Natural killer cell (primary cell): ENCODE measurements around the gene PRKAR1A. TPM values are rescaled to one million over a fixed set of nuclear protein-coding genes. Genes with fewer than 3 reads are reported as not detected.
"Not testable (repeated sequence)": the region's sequence is repeated elsewhere in the genome, so short reads cannot be mapped to it uniquely, and the experiment has no call there.

Experiments used
- ATAC-seq, 3 donors: fragments of 150-1000 bp in 2 of 3; fragments of 200-7000 bp in 1 of 3; cut with Tn5 transposase; 1 replicate in 1 of 3; 2 replicates in 2 of 3; pipeline ENCODE4 v1.10.0; 2021; ENCODE audit warnings: mild to moderate bottlenecking in 2 of 3, moderate library complexity in 2 of 3
- DNase-seq, 2 donors: peaks; one replicate each; pipeline versions ENCODE4 v3.0.0 to v3.0.0-alpha.2; 2013 to 2021; ENCODE audit warnings: mixed read lengths in 1 of 2
- H3K27ac ChIP-seq: one replicate; pipeline ENCODE4 v1.5.1; 2013; ENCODE audit warnings: mild to moderate bottlenecking, low read length
- H3K27me3 ChIP-seq: one replicate; pipeline ENCODE4 v1.6.1; 2013; ENCODE audit warnings: low read length; ENCODE audit not compliant: control insufficient read depth, insufficient read depth
- H3K36me3 ChIP-seq: one replicate; pipeline ENCODE4 v1.6.1; 2013; ENCODE audit warnings: low read length; ENCODE audit not compliant: control insufficient read depth, insufficient read depth
- H3K4me1 ChIP-seq: one replicate; pipeline ENCODE4 v1.6.1; 2013; ENCODE audit warnings: low read length; ENCODE audit not compliant: control insufficient read depth, insufficient read depth
- H3K4me3 ChIP-seq: one replicate; pipeline ENCODE4 v1.5.1; 2013; ENCODE audit warnings: low read length
- H3K9me3 ChIP-seq: one replicate; pipeline ENCODE4 v1.6.1; 2013; ENCODE audit warnings: low read length; ENCODE audit not compliant: control insufficient read depth, insufficient read depth
- H3K27ac Mint-ChIP-seq, 2 donors: one replicate each; pipeline ENCODE4 v1.8.0; 2022; ENCODE audit warnings: mild to moderate bottlenecking in 2 of 2, mixed read lengths in 2 of 2, moderate library complexity in 1 of 2
- H3K27me3 Mint-ChIP-seq, 2 donors: one replicate each; pipeline ENCODE4 v1.8.0; 2022; ENCODE audit warnings: low read depth in 2 of 2, mixed read lengths in 2 of 2
- H3K36me3 Mint-ChIP-seq: one replicate; pipeline ENCODE4 v1.8.0; 2022; ENCODE audit warnings: mixed read lengths
- H3K4me1 Mint-ChIP-seq, 2 donors: one replicate each; pipeline ENCODE4 v1.8.0; 2022; ENCODE audit warnings: mixed read lengths in 2 of 2
- H3K4me3 Mint-ChIP-seq: one replicate; pipeline ENCODE4 v1.8.0; 2022; ENCODE audit warnings: mild to moderate bottlenecking, moderate library complexity, mixed read lengths
- H3K9me3 Mint-ChIP-seq, 2 donors: one replicate each; pipeline ENCODE4 v1.8.0; 2022; ENCODE audit warnings: mixed read lengths in 2 of 2
- WGBS: methylation state at CpG from one replicate; pipeline ENCODE4 v1.1.7; 2013; ENCODE audit warnings: missing lambda C conversion rate; ENCODE audit not compliant: insufficient coverage; 5-methylcytosine and 5-hydroxymethylcytosine counted together
- intact Hi-C: fragments of 100-400 bp; cut with micrococcal nuclease; formaldehyde crosslinking; loops from one replicate; pipeline ENCODE4 v1.14.2; 2022
- total RNA-seq, 4 donors: library from RNA; stranded (reverse); fragments of 120-200 nt in 1 of 4; gene quantifications; one replicate each; pipeline versions ENCODE4 v1.2.3 to v1.2.4, GENCODE V29; 2013 to 2022
- TF ChIP-seq, protein P1 (sequence below): fragments of 200-600 bp; IDR thresholded peaks from one replicate; pipeline ENCODE4 v1.8.0; 2022; ENCODE audit warnings: antibody characterized with exemption

The PRKAR1A gene
- total RNA-seq, 3 donors from 2014 or later (not counting 1 experiment from before 2014, with no cell fraction given): 215 to 267 (median 234) TPM

DNA sequence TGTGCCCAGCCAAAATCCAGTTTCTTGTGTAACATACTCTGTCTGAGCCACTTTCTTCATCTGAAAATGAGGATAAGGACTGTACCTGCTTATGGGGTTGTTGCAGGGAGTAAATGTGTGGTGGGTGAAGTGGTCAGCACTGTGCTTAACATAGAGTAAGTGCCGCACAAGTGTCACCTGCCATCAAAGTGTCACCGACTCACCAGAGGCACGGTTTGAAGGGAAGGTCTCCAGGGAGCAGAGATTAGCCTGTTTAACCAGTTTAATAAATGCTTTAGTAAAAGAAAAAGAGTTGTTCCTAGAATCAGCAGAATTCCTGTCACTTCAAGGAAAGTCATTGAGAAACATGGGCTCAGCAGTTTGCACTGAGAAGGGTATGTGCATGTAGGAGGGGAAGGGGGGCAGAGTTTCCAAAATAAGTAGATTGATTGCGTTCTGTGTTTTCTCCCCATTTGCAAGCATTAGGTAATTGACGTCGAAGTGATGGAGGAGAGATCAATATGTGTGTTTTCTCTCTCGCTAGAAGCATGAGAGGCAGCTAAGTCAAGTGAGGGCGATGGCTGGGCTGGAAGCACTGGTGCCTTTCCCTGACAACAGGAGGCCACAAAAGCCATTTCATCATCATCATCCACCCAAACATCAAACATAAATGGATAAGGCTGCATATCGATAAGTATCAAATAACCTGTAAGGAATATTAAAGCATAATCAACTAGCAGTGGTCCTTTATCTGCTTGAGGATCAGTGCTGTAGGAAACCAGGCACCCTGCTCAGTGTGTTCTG is 69.8 kb downstream of the PRKAR1A start:
- ATAC-seq: no peak

DNA sequence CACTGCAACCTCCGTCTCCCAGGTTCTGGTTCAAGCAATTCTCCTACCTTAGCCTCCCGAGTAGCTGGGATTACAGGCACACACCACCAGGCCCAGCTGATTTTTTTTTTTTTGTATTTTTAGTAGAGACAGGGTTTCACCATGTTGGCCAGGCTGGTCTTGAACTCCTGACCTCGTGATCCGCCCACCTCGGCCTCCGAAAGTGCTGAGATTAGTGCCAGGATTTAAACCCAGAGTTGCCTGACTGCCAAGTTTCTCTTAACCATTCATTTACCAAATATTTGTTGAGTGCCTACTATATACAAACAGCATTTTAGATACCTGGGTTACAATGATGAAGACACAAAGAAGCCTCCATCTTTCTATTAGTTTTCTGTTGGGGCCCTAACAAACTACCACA is 70.6 kb downstream of the PRKAR1A start:
- WGBS: 92% methylated on average over 6 of the region's 6 CpGs
- H3K36me3 Mint-ChIP-seq, H3K4me1 ChIP-seq, H3K36me3 ChIP-seq, H3K4me3 Mint-ChIP-seq, H3K27ac ChIP-seq, ATAC-seq, H3K27me3 ChIP-seq, H3K4me1 Mint-ChIP-seq, H3K9me3 ChIP-seq, H3K4me3 ChIP-seq, H3K27me3 Mint-ChIP-seq, intact Hi-C loops, DNase-seq, H3K9me3 Mint-ChIP-seq, H3K27ac Mint-ChIP-seq: not testable (repeated sequence)

More for the DNA sequence above, 69.8 kb downstream of the PRKAR1A start:
- Histone ChIP-seq H3K4me3 (no peak overlapping the region), H3K27me3 (peaks cover 3% of the 10 kb centered on the region), H3K9me3 (no peaks in the 10 kb centered on the region), H3K27ac (no peak overlapping the region), H3K36me3 (no peaks in the 10 kb centered on the region), H3K4me1 (no peaks in the 10 kb centered on the region)
- Mint-ChIP-seq H3K4me1 (no peaks in the 10 kb centered on the region), H3K27ac (no peak overlapping the region), H3K4me3 (no peak overlapping the region), H3K27me3 (peaks cover 0 to 7% of the 10 kb centered on the region in 2 donors), H3K36me3 (no peaks in the 10 kb centered on the region), H3K9me3 (no peaks in the 10 kb centered on the region)
- WGBS: 91% methylated on average over 9 of the region's 9 CpGs
- DNase-seq: no peak
- intact Hi-C loops: no loop called here
- TF ChIP-seq, protein P1, sequence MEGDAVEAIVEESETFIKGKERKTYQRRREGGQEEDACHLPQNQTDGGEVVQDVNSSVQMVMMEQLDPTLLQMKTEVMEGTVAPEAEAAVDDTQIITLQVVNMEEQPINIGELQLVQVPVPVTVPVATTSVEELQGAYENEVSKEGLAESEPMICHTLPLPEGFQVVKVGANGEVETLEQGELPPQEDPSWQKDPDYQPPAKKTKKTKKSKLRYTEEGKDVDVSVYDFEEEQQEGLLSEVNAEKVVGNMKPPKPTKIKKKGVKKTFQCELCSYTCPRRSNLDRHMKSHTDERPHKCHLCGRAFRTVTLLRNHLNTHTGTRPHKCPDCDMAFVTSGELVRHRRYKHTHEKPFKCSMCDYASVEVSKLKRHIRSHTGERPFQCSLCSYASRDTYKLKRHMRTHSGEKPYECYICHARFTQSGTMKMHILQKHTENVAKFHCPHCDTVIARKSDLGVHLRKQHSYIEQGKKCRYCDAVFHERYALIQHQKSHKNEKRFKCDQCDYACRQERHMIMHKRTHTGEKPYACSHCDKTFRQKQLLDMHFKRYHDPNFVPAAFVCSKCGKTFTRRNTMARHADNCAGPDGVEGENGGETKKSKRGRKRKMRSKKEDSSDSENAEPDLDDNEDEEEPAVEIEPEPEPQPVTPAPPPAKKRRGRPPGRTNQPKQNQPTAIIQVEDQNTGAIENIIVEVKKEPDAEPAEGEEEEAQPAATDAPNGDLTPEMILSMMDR: no peak

DNA sequence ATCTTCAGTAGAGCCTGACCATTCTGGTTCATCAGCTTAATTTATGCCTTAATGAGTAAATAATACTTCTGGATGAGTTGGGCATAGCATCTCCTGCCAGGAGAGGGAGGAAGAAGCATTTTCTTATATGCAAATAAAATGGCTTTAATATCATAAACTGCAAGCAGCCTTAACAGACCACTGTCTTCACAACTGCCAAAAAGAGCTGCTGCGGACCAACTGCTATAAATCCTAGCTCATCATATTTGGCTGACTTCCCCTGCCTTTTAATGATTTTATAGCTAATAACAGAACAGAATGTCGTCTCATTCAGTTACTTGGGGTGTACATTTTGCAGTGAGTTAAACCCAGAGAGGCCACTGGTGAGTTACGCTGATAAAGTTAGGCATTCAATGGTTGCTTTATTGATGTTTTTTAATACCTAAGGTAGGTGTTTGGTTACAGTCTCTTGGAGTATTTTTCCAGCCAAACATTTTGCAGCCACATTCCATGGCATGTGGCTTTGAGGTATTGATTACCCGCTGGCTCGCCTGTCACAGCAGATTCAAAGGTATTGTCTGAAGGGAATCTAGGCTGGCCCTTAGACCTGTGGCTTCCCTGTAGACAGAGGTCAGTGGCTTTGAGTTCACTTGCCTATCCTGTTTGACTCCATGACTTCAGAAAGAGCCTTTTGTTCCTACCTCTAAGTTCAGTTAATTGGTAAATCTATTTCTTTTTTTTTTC is 72.5 kb downstream of the PRKAR1A start:
- no peaks in the 10 kb centered on the region for H3K9me3 ChIP-seq
- no peak overlapping the region for H3K27ac ChIP-seq
- no peaks in the 10 kb centered on the region for H3K4me1 ChIP-seq
- H3K36me3 Mint-ChIP-seq: no peaks in the 10 kb centered on the region
- WGBS: 78% methylated on average over 5 of the region's 5 CpGs
- no peaks in the 10 kb centered on the region for H3K4me1 Mint-ChIP-seq
- DNase-seq (no peak), ATAC-seq (no peak)
- H3K27me3 ChIP-seq: peaks cover 3% of the 10 kb centered on the region
- no peaks in the 10 kb centered on the region for H3K9me3 Mint-ChIP-seq
- no peak overlapping the region for H3K4me3 Mint-ChIP-seq
- no peak overlapping the region for H3K4me3 ChIP-seq
- no peaks in the 10 kb centered on the region for H3K36me3 ChIP-seq
- no peak overlapping the region for H3K27ac Mint-ChIP-seq
- TF ChIP-seq, protein P1: no peak
- H3K27me3 Mint-ChIP-seq: peaks cover 0 to 7% of the 10 kb centered on the region in 2 donors
- intact Hi-C loops: no loop called here

DNA sequence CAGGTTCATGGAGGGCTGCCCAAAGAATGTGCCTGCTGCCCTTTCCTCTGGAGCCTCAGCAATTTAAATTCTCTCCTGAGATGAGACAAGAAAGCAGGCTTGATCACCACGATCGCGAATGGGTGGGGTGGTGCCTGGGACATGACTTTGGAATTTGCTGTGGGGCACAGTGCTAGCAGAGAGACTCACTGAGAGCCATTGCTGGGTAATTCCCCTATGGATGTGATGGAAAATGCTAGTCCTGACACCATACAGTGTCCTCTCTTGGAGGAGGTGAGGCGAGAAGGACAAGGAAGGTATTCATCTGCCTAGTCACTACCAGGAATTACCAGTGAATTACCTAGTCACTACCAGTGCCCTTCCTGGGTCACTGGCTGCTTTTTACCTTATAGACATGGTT is 73.4 kb downstream of the PRKAR1A start:
- H3K4me3 ChIP-seq: no peak overlapping the region
- no peaks in the 10 kb centered on the region for H3K4me1 ChIP-seq
- H3K36me3 Mint-ChIP-seq: no peaks in the 10 kb centered on the region
- intact Hi-C loops: no loop called here
- WGBS: 95% methylated on average over 4 of the region's 4 CpGs
- TF ChIP-seq, protein P1: no peak
- ATAC-seq (no peak), DNase-seq (no peak)
- H3K36me3 ChIP-seq: no peaks in the 10 kb centered on the region
- H3K4me1 Mint-ChIP-seq: no peaks in the 10 kb centered on the region
- no peaks in the 10 kb centered on the region for H3K9me3 ChIP-seq
- H3K4me3 Mint-ChIP-seq: no peak overlapping the region
- H3K9me3 Mint-ChIP-seq: no peaks in the 10 kb centered on the region
- peaks cover 0 to 7% of the 10 kb centered on the region in 2 donors for H3K27me3 Mint-ChIP-seq
- no peak overlapping the region for H3K27ac Mint-ChIP-seq
- peaks cover 3% of the 10 kb centered on the region for H3K27me3 ChIP-seq
- no peak overlapping the region for H3K27ac ChIP-seq
